ENCODE data around the gene TMEM238. TPM values are rescaled to one million over a fixed set of nuclear protein-coding genes. Genes with fewer than 3 reads are reported as not detected.
A peak's percentile ranks its signal among the peaks of the same experiment; 100 is the strongest.

TMEM238 gene
- total and polyA plus RNA-seq, 9 of the 15 experiments (the other 6 are each of a cell fraction or from before 2014, with no cell fraction given), result 0.18 to 5.1 (median 1.3) TPM; not detected in 4

DNA sequence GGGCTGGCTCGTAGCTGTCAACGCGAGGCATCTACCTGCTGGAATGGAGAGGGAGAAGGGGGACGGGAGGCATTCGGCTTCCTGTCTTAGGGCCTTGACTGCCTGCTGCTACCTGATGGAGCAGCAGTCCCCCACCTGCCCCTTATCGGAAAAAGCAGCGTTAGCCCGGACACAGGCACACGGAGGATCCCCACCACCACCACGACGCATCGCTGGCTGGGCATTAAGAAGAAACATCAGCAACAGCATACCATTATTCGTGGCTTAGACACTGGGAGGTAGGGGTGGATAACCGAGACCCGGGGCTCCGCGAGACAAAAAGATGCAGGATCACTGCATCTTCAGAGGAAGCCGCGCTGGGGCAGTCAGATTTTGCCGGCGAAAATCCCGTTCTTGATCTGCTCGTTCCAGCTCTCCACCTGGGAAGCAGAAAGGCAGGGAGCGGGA is 30.7 kb downstream of the TMEM238 start:
- FAIRE-seq (peak; percentile 60), ATAC-seq (no peak), DNase-seq (ENCODE audit: extremely low read depth in 1 of 4, low spot score in 3 of 4) (no peak)
- Histone ChIP-seq H4K20me1 (replicated peaks; ENCODE audit: control insufficient read depth, insufficient read depth, low read length) (peaks cover 6% of the 10 kb centered on the region), H3K9me1 (ENCODE audit: control insufficient read depth, insufficient read depth, low read length) (peaks cover 5% of the 10 kb centered on the region), H3K79me2 (ENCODE audit: control insufficient read depth, insufficient read depth, low read length) (no peaks in the 10 kb centered on the region), H3K9me3 (replicated peaks; ENCODE audit: control insufficient read depth, insufficient read depth, low read depth, low read length) (no peaks in the 10 kb centered on the region), H3K4me3 (peak overlapping the region; percentile 64), H3K27ac (ENCODE audit: extremely low read depth, low read depth, low read length) (peak overlapping the region; percentile 49; the same call in 2 of the 3 replicates), H3K27me3 (ENCODE audit: control insufficient read depth in 2 of 2, insufficient read depth in 2 of 2, low read length in 2 of 2) (peaks cover 9 to 21% of the 10 kb centered on the region in 2 experiments; a peak in 4 of 5 replicates), H3K4me1 (replicated peaks in 1 of 2; ENCODE audit: control insufficient read depth in 2 of 2, insufficient read depth in 2 of 2, low read length in 2 of 2) (peaks cover 4 to 48% of the 10 kb centered on the region in 2 experiments; a peak in 4 of 5 replicates), H3K4me2 (ENCODE audit: insufficient read depth, low read length) (peak overlapping the region; percentile 85), H3K36me3 (ENCODE audit: control insufficient read depth, insufficient read depth, low read length) (peaks cover 6% of the 10 kb centered on the region; the same call in 1 of the 3 replicates), H2AFZ (ENCODE audit: low read depth, low read length) (peak overlapping the region; percentile 88), H3K9ac (ENCODE audit: insufficient read depth in 1 of 2, low read depth in 2 of 2, low read length in 2 of 2) (peak overlapping the region; percentile 50 to 92)
- no TSS peak for BruUV-seq (replicated peaks)
- in situ Hi-C loops (cut with MboI) (no loop called here), intact Hi-C loops (cut with micrococcal nuclease) (no loop called here)
- ChIA-PET CTCF (ENCODE audit: low intra/inter-chr PET ratio) (no interaction called here), POLR2A (interaction anchor here (0.9 to 2.4 kb wide), 5 partner anchors 13 to 137 kb away, joined by 3 to 11 read pairs (median 5); partner anchors contain the start of genes KMT5C and UBE2S)
- TF ChIP-seq PHF20 (IDR thresholded peaks at IDR 0.05; ENCODE audit: partially characterized antibody), result no peak
- TF ChIP-seq BMI1 (IDR thresholded peaks at IDR 0.05; ENCODE audit: low read length), result no peak
- TF ChIP-seq, protein P1, sequence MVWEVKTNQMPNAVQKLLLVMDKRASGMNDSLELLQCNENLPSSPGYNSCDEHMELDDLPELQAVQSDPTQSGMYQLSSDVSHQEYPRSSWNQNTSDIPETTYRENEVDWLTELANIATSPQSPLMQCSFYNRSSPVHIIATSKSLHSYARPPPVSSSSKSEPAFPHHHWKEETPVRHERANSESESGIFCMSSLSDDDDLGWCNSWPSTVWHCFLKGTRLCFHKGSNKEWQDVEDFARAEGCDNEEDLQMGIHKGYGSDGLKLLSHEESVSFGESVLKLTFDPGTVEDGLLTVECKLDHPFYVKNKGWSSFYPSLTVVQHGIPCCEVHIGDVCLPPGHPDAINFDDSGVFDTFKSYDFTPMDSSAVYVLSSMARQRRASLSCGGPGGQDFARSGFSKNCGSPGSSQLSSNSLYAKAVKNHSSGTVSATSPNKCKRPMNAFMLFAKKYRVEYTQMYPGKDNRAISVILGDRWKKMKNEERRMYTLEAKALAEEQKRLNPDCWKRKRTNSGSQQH (CRISPR knock-in tag; IDR thresholded peaks at IDR 0.05), result no peak
- TF ChIP-seq ZNF830 (CRISPR knock-in tag; IDR thresholded peaks at IDR 0.05), result no peak
- no peak for TF ChIP-seq CHCHD3 (CRISPR knock-in tag; IDR thresholded peaks at IDR 0.05)
- no peak for TF ChIP-seq PHB (CRISPR knock-in tag; IDR thresholded peaks at IDR 0.05)
- peak; percentile 22 for TF ChIP-seq KDM5B (IDR thresholded peaks at IDR 0.05; ENCODE audit: insufficient replicate concordance, low read depth, low read length)
- TF ChIP-seq KLF1 (tag; IDR thresholded peaks at IDR 0.05), result no peak
- TF ChIP-seq FOXJ2 (tag; IDR thresholded peaks at IDR 0.05), result no peak
- TF ChIP-seq ZFX (CRISPR knock-in tag; IDR thresholded peaks at IDR 0.05), result 0 out of 2 replicates have a peak, but pooled peaks have one; percentile 18
- TF ChIP-seq, protein P2, sequence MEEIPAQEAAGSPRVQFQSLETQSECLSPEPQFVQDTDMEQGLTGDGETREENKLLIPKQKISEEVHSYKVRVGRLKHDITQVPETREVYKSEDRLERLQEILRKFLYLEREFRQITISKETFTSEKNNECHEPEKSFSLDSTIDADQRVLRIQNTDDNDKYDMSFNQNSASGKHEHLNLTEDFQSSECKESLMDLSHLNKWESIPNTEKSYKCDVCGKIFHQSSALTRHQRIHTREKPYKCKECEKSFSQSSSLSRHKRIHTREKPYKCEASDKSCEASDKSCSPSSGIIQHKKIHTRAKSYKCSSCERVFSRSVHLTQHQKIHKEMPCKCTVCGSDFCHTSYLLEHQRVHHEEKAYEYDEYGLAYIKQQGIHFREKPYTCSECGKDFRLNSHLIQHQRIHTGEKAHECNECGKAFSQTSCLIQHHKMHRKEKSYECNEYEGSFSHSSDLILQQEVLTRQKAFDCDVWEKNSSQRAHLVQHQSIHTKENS (CRISPR knock-in tag; IDR thresholded peaks at IDR 0.05), result no peak
- TF ChIP-seq HLTF (IDR thresholded peaks at IDR 0.05), result no peak
- no peak for TF ChIP-seq IFI16 (CRISPR knock-in tag; IDR thresholded peaks at IDR 0.05)
- 5% methylated on average over 24 of the region's 24 CpGs for WGBS (ENCODE audit: insufficient coverage, low coverage, missing lambda C conversion rate)

Measured in K562 (cell line).